PFSK-1 (cell line): ENCODE measurements around the gene DTX4.

Source experiments
- POLR2AphosphoS5 ChIP-seq: IDR thresholded peaks from 2 replicates; pipeline ENCODE4 v1.6.1; 2012; ENCODE audit warnings: low read depth, mild to moderate bottlenecking, control low read depth, low read length, moderate library complexity
- TF ChIP-seq, protein P1 (sequence below), 2 experiments: IDR thresholded peaks; 2 replicates each; pipeline versions ENCODE4 v1.6.1 to v1.8.0; 2011 to 2012; ENCODE audit warnings: low read depth in 2 of 2, low read length in 2 of 2, control low read depth in 1 of 2, inconsistent platforms in 1 of 2, mild to moderate bottlenecking in 1 of 2, moderate library complexity in 1 of 2; ENCODE audit not compliant: insufficient read depth in 1 of 2

DNA sequence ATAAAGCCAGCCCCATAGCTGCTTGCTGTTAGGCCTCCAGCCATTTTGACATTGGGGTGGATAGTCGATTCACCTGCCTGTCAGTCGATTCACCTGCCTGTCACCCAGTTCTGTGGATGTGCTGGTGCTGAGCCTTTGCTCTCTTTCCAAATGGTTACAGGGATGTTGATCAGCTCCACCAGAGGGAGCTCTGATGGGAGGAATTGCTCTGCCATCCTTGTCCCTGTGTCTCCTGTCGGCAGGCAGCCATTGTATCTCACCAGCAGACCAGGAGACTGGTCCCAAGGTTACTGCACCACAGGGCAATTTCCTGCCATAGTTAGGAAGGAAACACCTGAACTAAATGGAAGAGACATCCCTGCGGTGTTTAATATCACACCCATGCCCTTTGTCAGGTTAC is 34.7 kb downstream of the DTX4 start:
- TF ChIP-seq, protein P1, sequence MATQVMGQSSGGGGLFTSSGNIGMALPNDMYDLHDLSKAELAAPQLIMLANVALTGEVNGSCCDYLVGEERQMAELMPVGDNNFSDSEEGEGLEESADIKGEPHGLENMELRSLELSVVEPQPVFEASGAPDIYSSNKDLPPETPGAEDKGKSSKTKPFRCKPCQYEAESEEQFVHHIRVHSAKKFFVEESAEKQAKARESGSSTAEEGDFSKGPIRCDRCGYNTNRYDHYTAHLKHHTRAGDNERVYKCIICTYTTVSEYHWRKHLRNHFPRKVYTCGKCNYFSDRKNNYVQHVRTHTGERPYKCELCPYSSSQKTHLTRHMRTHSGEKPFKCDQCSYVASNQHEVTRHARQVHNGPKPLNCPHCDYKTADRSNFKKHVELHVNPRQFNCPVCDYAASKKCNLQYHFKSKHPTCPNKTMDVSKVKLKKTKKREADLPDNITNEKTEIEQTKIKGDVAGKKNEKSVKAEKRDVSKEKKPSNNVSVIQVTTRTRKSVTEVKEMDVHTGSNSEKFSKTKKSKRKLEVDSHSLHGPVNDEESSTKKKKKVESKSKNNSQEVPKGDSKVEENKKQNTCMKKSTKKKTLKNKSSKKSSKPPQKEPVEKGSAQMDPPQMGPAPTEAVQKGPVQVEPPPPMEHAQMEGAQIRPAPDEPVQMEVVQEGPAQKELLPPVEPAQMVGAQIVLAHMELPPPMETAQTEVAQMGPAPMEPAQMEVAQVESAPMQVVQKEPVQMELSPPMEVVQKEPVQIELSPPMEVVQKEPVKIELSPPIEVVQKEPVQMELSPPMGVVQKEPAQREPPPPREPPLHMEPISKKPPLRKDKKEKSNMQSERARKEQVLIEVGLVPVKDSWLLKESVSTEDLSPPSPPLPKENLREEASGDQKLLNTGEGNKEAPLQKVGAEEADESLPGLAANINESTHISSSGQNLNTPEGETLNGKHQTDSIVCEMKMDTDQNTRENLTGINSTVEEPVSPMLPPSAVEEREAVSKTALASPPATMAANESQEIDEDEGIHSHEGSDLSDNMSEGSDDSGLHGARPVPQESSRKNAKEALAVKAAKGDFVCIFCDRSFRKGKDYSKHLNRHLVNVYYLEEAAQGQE (IDR thresholded peaks at IDR 0.05; ENCODE audit: insufficient read depth in 1 of 2, low read depth in 2 of 2, low read length in 2 of 2), result no peak
- no peak for TF ChIP-seq POLR2AphosphoS5
